Ecto neural progenitor cell (in vitro differentiated cells): ENCODE results near the gene BLNK.
"Not testable (repeated sequence)": the region's sequence is repeated elsewhere in the genome, so short reads cannot be mapped to it uniquely, and the experiment has no call there.

ENCODE experiments used
- DNase-seq: peaks from one replicate; pipeline ENCODE4 v3.0.0-alpha.2; 2018; ENCODE audit warnings: low spot score

Gene BLNK

DNA sequence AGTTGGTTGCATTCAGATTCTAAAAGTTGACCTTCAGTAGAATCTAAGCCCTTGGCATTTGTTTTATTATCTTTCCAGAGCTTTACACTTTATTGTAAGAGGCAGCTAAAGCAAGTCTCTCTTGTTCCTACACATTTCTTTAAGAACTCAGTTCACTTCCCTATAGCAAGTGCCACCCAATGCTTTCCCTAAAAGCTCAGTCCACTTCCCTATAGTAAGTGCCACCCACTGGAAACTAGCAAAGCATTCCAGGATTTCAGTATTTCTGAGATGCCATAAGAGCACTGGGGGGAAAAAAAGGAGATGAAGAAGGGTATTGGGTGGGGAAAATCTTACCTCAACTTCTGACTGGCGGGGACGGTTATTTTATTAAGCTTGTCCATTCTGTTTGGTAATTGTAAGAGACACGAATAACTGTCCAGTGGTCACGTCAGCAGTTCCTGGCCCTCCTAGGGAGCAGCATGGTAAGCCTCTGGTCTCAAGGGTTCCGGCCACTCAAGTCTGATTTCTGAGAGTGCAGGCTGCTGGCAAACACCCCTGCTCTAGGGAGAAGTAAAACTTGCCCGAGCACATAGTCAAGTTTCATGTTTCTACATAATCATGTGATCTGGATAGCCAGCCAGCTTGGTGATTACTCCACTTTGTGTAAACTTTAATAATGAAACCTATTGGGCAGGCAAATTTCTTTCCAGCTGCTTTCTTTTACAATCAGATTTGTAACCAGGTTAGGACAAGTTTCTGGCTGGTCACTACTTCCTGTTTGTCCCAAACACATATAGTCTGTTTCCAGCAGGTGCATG is at the start of gene BLNK:
Gene BLNK (minus strand): TSS at position 554 of the 800 bp plus-strand sequence. CDS start 171 bp downstream, at position 383.
- DNase-seq = no peak

DNA sequence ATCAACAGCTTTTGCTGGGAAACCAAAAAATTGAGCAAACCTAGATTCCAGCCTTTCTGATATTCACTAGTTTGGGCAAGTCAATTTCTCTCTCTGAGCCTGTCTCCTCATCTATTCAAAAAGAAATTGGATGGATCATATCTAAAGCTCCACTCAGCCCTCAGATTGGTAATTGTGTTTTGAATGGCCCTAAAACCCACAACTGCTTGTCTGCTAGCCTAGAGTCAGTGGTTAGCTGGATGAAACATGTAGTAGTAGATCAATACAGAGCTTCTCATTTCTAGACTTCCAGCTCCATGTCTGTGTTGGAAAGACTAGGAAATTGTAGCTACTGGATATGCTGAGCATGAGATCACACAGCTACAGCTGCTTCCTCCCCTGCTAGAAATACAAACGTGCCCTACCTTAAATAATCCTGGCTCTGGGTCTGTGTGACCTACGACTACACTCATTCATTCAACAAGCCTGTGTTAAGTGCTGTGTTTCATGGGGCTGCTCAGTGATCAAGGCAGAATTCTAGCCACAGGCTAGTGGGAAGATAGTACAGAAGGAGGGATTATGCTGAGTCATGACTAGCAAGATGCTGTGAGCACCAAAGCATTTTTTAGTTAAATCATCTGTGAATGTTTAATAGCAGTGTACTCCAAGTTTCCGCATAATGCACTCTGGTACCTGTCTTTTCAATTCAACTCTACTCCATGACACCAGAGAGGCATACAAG is 48.5 kb upstream of the BLNK start:
- no peak for DNase-seq

DNA sequence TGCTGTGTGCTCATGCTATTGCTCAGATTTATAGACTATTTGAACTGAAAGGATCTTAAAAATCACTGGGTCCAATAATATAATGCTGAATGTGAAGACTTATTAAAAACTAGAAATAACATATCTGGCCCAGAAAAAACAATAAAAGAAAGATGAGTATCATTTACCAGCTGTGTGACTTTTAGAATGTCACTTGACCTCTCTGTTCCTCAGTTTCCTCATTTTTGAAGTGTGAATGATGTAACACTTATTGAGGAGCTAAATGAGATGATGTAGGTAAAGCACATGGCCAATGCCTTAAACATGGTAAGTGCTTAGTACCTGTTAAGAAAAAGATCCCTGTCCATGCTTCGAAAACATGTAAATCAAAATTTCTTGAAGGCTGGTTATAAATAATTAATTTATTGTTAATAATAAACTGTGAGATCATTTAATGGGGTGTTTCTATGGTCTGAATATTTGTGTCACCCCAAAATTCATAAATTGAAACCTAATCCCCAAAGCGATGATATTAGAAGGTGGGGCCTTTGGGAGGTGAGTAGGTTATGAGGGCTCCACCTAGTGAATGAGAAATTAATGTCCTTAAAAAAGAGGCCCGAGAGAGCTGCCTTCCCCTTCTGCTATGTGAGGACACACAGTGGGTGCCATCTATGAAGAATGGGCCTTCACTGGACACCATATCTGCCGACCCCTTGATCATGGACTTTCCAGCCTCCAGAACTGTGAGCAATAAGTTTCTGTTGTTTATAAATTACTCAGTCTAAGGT is 45.9 kb upstream of the BLNK start:
- no peak for DNase-seq

DNA sequence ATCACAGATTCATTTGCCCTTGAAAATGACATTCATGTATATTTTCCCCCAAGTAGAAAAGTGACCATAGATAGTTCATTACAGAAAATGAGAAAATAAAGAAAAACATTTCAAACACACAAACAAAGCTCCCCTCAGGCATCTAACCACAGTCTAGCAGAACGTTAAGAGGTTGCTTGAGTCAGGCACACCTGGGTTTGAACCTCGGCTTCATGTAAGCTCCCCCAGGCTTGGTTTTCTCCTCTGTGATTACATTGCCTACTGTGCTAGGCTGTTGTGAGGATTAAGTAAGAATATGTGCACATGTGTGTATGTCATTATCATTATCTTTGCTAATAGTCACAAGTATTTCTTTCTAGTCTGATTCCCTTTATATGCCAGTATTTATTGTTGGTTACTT is 42.0 kb upstream of the BLNK start:
- DNase-seq = no peak

DNA sequence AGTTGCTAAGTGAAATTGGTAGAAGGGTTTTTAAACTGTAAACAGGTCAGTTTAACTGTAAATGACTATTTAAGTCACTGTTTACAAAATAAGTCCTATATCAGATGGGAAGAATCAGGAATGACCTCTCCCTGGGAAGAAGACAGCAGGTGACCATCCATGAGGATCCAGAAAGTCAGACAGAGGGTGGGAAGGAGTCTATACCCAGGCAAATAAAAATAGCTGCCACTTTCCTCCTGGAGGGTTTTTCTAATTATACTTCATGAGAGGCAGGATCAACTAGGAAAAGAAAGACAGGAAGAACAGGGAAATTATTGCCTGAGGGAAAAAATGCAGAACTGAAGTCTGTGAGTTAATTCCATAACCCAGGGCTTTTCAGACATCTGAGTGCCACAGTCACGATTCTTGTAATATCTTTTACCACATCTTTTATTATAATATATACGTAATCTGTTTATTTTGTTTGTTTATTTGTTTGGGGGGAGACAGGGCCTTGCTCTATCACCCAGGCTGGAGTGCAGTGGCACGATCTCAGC is 39.9 kb upstream of the BLNK start:
- no peak for DNase-seq

DNA sequence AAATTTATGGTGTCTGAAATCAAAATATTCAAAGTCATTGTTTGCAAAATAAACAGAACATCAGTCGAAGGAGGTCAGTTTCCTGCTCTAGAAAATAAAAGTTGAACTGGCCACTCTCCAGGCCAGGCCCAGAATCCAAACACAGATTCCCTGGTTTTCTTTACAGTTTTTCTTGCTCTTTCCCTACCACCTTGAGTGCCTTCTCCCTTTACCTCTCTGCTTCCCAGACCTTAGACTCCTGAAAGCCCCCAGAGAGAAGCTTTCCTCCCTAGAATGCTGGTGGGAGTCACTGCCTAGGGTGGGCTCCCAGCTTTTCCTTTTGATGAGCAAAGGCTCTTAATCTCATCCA is 38.9 kb upstream of the BLNK start:
- DNase-seq = no peak

DNA sequence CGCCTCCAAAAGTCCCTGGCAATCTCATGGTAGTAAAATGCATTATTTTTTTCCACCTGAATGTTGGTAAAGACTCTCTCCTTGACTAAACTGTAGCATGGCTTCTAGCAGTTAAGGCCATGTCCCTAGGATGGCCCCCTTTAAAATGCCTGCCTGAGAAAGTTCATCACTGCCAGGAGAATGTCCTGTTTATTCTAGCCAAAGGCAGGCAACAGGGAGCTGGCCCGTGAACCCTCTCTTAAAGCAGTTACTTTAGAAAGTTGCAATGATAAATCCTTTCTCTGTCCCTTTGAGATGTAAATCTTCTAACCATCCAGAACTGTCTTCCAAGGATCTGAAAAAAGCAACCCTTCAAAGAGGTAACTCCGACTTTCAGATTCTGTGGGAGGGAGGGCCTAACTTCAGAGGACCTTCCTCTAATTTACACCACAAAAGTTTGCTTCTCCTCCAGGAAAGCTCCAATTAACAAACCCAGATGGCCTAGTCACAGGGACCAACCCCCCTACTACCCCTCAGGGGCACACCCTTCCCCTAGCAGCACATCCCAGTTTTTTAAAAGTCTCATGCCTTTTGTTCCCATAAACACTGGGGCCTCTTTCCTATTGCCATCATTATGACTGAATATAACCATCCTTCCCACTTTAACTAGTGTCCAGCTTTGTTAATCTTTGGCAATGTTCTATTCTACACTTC is 38.4 kb upstream of the BLNK start:
- DNase-seq = no peak

DNA sequence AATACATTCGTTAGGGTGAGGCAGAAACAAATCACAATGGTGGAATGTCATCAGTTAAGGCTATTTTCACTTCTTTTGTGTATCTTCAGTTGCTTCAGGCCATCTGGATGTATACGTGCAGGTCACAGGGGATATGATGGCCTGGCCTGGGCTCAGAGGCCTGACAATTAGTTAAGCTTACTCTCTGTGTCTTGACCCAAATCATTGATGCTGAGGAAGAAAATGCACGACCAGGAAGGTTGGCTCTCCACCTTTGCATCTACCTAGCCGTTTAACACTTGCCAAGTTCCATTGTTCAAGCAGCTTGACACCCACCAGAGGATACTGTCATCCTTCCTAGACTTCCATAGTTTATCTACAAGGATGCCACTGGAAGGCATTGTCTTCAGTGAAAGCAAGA is 37.5 kb upstream of the BLNK start:
- not testable (repeated sequence) for DNase-seq

DNA sequence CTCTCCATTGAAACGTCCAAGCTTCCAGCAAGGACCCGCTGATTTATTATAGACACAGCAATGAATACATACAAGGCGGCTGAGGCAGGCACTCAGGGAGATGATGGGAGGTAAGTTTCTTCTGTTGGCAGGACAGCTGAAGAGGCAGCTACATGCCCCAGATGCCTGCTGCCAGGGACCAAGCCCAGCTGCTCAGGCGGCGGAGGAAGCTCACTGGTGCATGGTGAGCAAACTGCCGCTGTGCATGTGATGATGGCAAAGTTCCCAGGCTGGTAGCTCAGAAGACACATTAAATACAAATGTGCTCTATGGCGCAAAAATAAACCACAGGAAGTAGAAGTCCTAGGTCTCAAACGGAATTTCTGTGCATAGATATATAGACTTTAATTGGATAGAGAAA is 35.1 kb upstream of the BLNK start:
- no peak for DNase-seq

DNA sequence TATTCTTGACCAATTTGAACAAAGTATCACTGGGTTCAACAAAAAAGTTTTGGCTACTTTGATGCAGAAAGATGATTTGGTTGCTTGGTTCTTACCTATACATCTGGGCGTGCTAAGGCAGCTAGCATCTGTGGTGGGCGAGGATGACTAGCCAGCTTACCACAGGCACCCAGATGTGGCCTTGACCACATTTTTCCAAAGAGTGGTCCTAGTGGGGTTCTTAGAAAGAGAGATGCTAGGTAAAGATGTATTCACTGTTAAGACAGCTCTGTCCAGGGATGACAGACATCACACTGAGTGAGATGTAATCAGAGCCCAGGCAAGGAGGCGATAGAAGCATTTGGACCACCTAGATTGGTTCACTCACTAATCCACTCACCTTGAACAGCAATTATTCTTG is 33.6 kb upstream of the BLNK start:
- DNase-seq = no peak

DNA sequence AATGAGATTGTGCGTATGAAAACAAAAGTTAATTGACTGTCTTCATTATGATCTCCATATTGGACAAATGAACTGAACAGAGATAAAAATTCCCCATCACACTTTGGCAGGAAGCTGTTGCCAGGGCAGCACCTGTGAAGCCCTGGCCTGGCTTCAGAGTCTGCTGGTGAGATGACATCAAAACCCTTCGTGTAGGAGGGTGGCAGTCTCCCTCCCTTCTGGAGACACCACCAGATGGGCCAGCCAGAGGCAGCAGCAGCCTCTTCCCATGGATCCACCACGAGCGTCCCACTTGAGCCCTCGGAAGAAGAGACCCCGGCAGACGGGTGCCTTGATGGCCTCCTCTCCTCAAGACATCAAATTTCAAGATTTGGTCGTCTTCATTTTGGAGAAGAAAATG is 32.9 kb upstream of the BLNK start, which contains the start of gene DNTT:
Gene DNTT (plus strand): TSS at position 205 of the 400 bp plus-strand sequence. CDS start 64 bp downstream, at position 269.
- no peak for DNase-seq

DNA sequence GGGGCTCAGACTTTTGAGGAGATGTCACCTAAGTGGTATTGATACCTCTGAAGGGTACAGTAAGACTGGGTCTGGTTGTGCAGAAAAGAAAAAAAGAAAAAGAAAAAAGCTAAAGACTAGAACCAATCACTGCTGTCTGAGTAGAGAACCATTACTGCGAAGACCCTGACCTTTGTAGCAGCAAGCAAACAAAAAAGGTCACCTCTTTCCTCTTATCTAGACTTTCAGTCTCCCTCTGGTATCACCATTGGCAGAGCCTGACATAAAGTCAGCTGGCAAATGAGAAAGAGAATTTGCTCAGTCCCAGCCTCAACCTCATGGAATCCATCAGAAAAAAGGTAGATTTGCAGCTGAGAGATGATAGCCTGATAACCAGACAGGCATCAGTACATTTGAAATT is 30.2 kb upstream of the BLNK start:
- no peak for DNase-seq

DNA sequence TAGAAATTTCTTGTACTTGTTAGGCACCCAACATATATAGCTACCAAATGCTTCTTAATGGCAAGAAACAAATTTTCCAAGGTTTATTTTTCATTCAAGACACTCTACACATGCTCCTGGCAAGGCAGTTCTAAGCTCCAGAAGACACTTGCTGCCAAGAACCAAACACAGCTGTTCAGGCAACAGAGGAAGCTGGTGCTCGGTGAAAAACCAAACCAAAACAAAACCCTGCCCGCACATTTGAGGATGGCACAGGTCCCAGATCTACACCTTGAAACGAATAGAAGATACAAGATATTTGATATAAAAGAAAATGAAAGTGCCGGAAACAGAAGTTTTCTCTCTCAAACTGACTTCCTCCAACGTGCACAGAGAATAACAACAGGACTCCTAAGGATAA is 28.0 kb upstream of the BLNK start:
- DNase-seq = no peak

DNA sequence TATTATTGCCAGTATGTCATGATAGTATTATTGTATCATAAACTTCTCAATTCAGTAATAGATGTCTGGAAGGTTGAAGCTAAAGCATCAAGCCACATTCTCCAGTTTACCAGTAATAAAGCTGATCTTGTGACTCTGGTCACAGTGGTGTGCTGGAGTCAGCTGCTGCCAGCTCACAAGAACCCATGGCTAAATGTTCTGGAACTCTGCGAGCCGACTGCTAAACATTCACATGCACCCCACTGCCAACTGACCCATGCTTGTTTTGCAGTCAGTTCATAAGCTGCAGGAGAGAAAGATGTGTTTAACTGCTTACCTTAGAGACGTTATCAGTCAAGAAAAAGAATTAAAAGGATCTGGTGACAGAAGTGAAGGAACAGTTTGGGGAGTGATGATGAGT is 27.0 kb upstream of the BLNK start:
- DNase-seq = no peak

DNA sequence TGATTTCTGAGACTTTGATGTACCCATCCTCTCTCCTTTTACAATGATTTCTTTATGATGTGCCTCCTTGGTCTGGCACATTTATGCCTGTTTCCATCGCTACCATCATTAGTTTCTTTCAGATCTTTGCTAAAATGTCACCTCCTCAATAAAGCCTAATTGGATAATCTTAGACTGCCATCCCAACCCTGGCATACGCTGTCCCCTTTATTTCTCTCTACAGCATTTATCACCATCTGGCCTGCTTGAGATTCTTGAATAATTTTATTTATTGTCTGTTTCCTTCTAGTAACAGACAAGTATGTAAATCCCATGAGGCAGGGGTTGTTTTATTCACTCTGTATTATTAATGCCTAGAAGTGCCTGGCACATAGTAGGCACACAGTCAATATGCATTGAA is 26.1 kb upstream of the BLNK start:
- DNase-seq = no peak

DNA sequence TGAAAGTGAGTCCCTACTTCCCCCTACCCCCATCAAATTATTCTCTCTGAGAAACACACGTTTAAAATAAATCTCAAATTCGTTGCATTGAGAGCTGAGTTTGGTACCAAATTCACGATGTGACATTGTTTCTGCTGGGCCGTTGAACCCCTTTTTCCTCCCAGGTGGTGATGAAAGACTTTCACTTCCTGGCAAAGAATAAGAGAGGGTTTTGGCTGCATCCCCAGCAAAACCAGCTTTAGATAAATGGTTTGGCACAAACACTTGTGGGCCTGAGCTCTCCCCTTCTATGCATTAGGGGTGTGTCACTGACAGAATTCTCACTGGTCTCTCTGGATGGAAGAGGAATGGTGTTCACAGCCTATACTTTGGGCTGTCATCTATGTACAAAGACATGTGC is 24.1 kb upstream of the BLNK start:
- DNase-seq = no peak

DNA sequence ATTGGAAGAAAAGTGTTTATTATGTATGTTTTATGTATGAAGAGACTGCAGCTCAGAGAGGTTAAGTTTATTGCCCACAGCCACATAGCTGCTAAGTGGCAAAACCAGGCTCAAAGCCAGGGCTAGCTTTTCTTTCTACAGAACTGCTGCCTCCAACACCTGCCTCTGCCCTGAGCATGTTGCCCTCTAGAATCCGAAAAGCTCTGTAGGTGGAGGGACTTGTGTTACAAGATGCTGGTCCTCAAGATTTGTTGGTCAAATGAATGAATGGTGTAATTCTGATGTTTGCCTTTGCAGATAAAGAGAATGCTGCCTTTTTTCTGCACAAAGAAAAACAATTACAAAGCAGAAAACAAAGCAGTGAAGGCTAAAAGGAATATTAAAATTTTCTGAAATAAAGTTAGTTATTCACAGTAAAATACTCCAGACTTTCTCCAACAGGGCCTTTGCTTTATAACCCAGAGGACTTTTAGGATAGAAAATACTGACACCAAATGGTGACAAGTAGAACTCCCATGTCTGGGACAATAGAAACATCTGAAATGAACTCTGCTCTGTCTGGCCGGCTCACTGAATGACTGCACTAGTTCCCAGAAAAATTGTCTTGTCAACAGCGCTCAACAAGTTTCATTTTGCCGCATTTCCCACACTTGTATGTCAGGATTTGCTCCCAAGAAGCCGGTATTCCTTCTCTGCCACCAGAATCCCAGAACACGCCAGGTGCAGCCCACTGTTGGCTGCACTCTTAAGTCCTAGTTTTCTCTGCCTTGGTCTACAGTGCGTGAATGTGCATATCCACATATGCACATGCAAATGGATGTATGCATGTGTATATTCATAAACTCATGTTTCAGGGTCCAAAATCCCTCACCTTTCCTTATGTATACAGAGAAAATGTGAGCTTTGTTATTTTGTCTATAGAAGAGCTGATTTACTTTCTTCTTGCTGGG is 21.9 kb upstream of the BLNK start:
- DNase-seq = no peak

DNA sequence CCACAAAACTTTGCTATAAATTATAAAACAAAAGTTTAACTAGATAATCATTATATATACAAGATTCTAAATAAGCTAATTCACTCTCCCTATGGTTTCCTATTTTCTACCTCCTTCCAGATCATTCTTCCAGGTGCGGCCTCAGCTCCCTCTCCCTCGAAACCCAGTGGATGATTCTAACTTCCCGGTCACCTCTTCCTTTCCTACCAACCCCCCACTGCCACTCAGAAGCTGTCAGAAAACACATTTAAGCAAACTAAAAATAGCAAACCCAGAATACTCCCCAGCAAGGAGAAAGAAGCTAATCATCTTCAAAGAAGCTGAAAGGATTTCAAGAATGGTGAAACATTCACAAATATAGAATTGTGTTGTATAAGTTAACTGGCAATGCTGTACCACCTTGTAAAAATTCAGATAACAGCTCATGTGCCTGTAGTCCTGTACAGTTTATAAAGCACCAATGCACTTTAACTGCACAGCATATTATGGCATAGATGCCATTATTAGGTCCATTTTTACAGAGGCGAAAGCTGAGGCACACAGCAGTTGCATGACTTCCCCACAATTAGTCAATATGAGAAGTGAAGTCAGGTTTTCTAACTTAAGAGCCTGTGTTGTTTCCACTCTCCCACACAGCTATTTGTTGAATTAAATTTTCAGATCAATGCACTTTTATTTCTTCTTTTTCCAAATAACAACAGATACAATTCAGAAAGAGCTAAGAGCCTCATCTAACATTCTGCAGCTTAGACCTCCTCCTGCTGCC is 19.2 kb upstream of the BLNK start:
- DNase-seq = no peak

DNA sequence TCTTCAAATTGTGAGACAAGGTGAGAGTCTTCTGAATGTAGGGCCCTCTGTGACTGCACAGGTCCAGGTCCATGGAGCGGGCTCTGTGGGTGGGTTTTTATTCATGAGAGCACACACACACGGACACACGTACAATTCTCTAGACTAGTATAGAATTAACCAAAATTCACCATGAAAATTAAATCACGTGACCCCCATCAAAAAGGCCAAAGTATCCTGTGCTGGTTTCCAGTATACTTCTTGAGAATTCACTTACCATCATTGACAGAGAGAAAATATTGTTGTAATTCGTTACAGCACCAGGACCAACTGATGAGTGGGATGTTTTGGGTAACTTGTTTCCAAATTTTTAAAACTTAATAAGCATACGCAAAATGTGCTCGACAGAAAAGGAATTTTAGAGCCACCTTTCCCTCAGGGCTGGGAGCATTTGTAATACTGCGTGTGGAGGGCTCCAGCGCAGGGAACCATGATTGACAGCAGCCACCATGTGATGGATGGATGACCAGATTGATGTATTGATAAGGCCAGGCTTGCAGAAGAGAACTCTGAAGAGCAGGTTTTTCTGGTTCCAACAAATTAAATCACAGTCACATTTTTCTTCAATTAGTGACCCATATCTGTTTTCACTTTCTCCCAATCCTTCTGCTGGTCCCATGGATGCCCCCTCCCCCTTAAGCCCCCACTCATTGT is 18.0 kb upstream of the BLNK start:
- DNase-seq = no peak
